Keratinocyte (primary cell): ENCODE data around the gene DSTN.

Source experiments
- EZH2 ChIP-seq: IDR thresholded peaks from one replicate; pipeline ENCODE4 v1.6.1; 2012; ENCODE audit warnings: inconsistent platforms, mild to moderate bottlenecking, low read length, moderate library complexity
- TF ChIP-seq, protein P1 (sequence below), 3 experiments: IDR thresholded peaks in 1 of 3; conservative IDR thresholded peaks in 1 of 3; optimal IDR thresholded peaks in 1 of 3; 2 replicates in 2 of 3; 3 replicates in 1 of 3; pipeline versions ENCODE3 to v1.5.1; 2011; ENCODE audit warnings: low read length in 3 of 3, mild to moderate bottlenecking in 3 of 3, moderate library complexity in 2 of 3, control low read depth in 1 of 3, inconsistent platforms in 1 of 3; ENCODE audit not compliant: insufficient read depth in 2 of 3; ENCODE audit errors: extremely low read depth in 1 of 3

DNA sequence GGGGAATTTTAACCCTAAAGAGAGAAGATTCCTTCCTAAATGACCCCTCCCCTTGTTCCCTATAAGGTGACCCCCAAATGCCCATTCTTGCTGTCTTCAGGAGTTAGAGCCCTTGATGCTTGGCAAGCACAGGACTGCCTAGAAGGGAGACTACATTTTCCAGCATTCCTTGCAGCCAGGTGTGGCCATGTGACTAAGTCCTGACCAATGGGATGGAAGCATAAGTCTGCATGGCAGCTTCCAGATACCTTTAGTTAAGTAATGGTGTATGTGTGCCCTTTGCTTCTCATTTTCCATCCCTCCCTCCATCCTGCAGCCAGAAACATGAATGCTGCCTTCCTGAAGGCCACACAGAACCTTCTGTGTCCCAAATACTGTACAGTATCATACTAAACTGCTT lies 44.2 kb upstream of the DSTN start:
- TF ChIP-seq, protein P1, sequence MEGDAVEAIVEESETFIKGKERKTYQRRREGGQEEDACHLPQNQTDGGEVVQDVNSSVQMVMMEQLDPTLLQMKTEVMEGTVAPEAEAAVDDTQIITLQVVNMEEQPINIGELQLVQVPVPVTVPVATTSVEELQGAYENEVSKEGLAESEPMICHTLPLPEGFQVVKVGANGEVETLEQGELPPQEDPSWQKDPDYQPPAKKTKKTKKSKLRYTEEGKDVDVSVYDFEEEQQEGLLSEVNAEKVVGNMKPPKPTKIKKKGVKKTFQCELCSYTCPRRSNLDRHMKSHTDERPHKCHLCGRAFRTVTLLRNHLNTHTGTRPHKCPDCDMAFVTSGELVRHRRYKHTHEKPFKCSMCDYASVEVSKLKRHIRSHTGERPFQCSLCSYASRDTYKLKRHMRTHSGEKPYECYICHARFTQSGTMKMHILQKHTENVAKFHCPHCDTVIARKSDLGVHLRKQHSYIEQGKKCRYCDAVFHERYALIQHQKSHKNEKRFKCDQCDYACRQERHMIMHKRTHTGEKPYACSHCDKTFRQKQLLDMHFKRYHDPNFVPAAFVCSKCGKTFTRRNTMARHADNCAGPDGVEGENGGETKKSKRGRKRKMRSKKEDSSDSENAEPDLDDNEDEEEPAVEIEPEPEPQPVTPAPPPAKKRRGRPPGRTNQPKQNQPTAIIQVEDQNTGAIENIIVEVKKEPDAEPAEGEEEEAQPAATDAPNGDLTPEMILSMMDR (optimal IDR thresholded peaks at IDR 0.05 in 1 of 3, IDR thresholded peaks at IDR 0.05 in 1 of 3, conservative IDR thresholded peaks at IDR 0.05 in 1 of 3; ENCODE audit: extremely low read depth in 1 of 3, insufficient read depth in 2 of 3, low read length in 3 of 3), result no peak
- TF ChIP-seq EZH2, result no peak
